HepG2 (cell line): ENCODE results near the gene RHBDL1. TPM values are rescaled to one million over a fixed set of nuclear protein-coding genes. Genes with fewer than 3 reads are reported as not detected.

Experiments
- HOXA3 ChIP-seq: sonication (generic); formaldehyde crosslinking; IDR thresholded peaks from 2 replicates; pipeline ENCODE4 v1.5.0; 2020; ENCODE audit warnings: missing genetic modification reagents
- KLF16 ChIP-seq, 2 experiments: sonication (generic) in 1 of 2; formaldehyde crosslinking in 1 of 2; IDR thresholded peaks; 2 replicates each; pipeline versions ENCODE4 v1.6.1 to v1.8.0; 2016 to 2023; ENCODE audit warnings: missing genetic modification reagents in 2 of 2, missing compliant biosample characterization in 1 of 2
- MAFF ChIP-seq: IDR thresholded peaks from 2 replicates; pipeline ENCODE4 v1.6.1; 2011; ENCODE audit warnings: low read depth, low read length, improper control_type of control experiment
- PAF1 ChIP-seq: IDR thresholded peaks from 2 replicates; pipeline ENCODE4 v1.6.1; 2016; ENCODE audit warnings: missing genetic modification reagents, missing compliant biosample characterization
- PRMT3 ChIP-seq: sonication (generic); formaldehyde crosslinking; IDR thresholded peaks from 2 replicates; pipeline ENCODE4 v1.8.1; 2022; ENCODE audit warnings: low read depth, mild to moderate bottlenecking, moderate library complexity, missing genetic modification reagents, borderline replicate concordance
- RFX3 ChIP-seq: IDR thresholded peaks from 2 replicates; pipeline ENCODE4 v1.6.1; 2016; ENCODE audit warnings: missing biosample characterization, missing genetic modification reagents
- SALL2 ChIP-seq: sonication (generic); formaldehyde crosslinking; IDR thresholded peaks from 2 replicates; pipeline ENCODE4 v1.8.1; 2023; ENCODE audit warnings: mild to moderate bottlenecking, missing genetic modification reagents, inconsistent platforms
- U2AF2 ChIP-seq: fragments of 200-400 bp; formaldehyde crosslinking; IDR thresholded peaks from 2 replicates; pipeline ENCODE4 v1.6.1; 2017; ENCODE audit warnings: low read depth, mild to moderate bottlenecking, low read length
- ZFX ChIP-seq: sonication (generic); formaldehyde crosslinking; IDR thresholded peaks from 2 replicates; pipeline ENCODE4 v1.4.0; 2020; ENCODE audit warnings: mild to moderate bottlenecking, low read depth, missing genetic modification reagents, moderate library complexity
- ZNF256 ChIP-seq: sonication (generic); formaldehyde crosslinking; conservative IDR thresholded peaks from 2 replicates; pipeline ENCODE4 v1.4.0; 2020; ENCODE audit warnings: missing genetic modification reagents
- ZNF343 ChIP-seq: sonication (generic); formaldehyde crosslinking; IDR thresholded peaks from 2 replicates; pipeline ENCODE4 v1.4.0; 2020; ENCODE audit warnings: mild to moderate bottlenecking, missing genetic modification reagents
- ZNF496 ChIP-seq: sonication (generic); formaldehyde crosslinking; IDR thresholded peaks from 2 replicates; pipeline ENCODE4 v1.8.1; 2023; ENCODE audit warnings: mild to moderate bottlenecking, moderate library complexity, missing genetic modification reagents; ENCODE audit not compliant: insufficient replicate concordance
- ZNF510 ChIP-seq: sonication (generic); formaldehyde crosslinking; IDR thresholded peaks from 2 replicates; pipeline ENCODE4 v1.4.0; 2020; ENCODE audit warnings: low read depth, mild to moderate bottlenecking, missing genetic modification reagents
- ZNF564 ChIP-seq: sonication (generic); formaldehyde crosslinking; IDR thresholded peaks from 2 replicates; pipeline ENCODE4 v1.8.1; 2023; ENCODE audit warnings: mild to moderate bottlenecking, missing genetic modification reagents
- polyA plus RNA-seq, 8 experiments: library from polyadenylated mRNA; depleted of rRNA in 3 of 8; stranded (reverse) in 7 of 8; unstranded in 1 of 8; fragments of >200 nt; fragmentation: Illumina TruSeq in 4 of 8; extraction: Trizol in 4 of 8; gene quantifications; 2 replicates each; pipeline versions ENCODE4 v1.2.1 to v1.2.3, GENCODE V29; 2011 to 2016; ENCODE audit warnings: low read depth in 4 of 8, missing spikeins in 1 of 8, mixed read lengths in 1 of 8; ENCODE audit not compliant: insufficient read depth in 1 of 8
- total RNA-seq, 5 experiments: library from RNA; depleted of rRNA; stranded (reverse); fragments of >200 nt; fragmentation: Illumina TruSeq; extraction: Trizol; gene quantifications; 2 replicates each; pipeline ENCODE4 v1.2.3, GENCODE V29; 2016; ENCODE audit warnings: low read depth in 1 of 5
- TF ChIP-seq, protein P1 (sequence below): sonication (generic); formaldehyde crosslinking; IDR thresholded peaks from 2 replicates; pipeline ENCODE4 v1.4.0; 2020; ENCODE audit warnings: missing genetic modification reagents, mild to moderate bottlenecking, borderline replicate concordance
- TF ChIP-seq, protein P2 (sequence below): sonication (generic); formaldehyde crosslinking; IDR thresholded peaks from 2 replicates; pipeline ENCODE4 v1.8.0; 2023; ENCODE audit warnings: mild to moderate bottlenecking, missing genetic modification reagents
- TF ChIP-seq, protein P3 (sequence below): sonication (generic); formaldehyde crosslinking; IDR thresholded peaks from 2 replicates; pipeline ENCODE4 v1.4.0; 2020; ENCODE audit warnings: missing genetic modification reagents, borderline replicate concordance
- TF ChIP-seq, protein P4 (sequence below): sonication (generic); formaldehyde crosslinking; IDR thresholded peaks from 2 replicates; pipeline ENCODE4 v1.4.0; 2020; ENCODE audit warnings: missing genetic modification reagents
- TF ChIP-seq, protein P5 (sequence below): sonication (generic); formaldehyde crosslinking; IDR thresholded peaks from 2 replicates; pipeline ENCODE4 v1.4.0; 2020; ENCODE audit warnings: missing genetic modification reagents
- TF ChIP-seq, protein P6 (sequence below): sonication (generic); formaldehyde crosslinking; IDR thresholded peaks from 2 replicates; pipeline ENCODE4 v1.8.1; 2023; ENCODE audit warnings: mild to moderate bottlenecking, moderate library complexity, missing genetic modification reagents

Gene RHBDL1
- total and polyA plus RNA-seq, 2 of the 13 experiments (the other 11 are each of a cell fraction or from before 2014, with no cell fraction given) = 1.8 to 3.8 TPM

DNA sequence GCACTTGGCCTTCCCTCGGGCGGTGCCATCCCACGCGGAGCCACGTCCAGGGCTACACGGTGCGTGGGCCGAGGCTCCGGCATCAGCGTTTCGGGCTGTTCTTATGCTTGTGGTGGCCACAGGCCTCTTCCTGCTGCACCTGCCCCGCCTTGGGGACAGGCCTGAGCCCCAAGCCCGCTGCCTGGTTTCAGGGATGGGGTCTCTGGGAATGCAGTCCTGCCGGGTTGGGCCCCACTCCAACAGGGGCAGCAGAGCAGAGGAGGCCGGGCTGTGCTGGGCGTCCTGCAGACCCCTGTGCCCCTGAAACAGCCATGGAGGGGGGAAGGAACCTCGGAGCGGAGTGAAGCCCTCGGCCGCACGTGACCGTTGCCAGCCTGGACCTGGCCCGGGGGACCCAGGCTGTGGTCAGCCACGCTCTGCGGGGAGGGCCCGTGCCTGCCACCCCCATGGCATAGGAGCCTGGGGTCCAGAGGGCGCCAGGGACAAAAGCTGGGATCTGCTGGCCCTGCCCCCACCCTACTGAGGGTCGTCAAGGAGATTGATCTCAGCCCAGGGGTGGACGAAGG lies 45.1 kb upstream of the RHBDL1 start (continued):
- TF ChIP-seq, protein P1, sequence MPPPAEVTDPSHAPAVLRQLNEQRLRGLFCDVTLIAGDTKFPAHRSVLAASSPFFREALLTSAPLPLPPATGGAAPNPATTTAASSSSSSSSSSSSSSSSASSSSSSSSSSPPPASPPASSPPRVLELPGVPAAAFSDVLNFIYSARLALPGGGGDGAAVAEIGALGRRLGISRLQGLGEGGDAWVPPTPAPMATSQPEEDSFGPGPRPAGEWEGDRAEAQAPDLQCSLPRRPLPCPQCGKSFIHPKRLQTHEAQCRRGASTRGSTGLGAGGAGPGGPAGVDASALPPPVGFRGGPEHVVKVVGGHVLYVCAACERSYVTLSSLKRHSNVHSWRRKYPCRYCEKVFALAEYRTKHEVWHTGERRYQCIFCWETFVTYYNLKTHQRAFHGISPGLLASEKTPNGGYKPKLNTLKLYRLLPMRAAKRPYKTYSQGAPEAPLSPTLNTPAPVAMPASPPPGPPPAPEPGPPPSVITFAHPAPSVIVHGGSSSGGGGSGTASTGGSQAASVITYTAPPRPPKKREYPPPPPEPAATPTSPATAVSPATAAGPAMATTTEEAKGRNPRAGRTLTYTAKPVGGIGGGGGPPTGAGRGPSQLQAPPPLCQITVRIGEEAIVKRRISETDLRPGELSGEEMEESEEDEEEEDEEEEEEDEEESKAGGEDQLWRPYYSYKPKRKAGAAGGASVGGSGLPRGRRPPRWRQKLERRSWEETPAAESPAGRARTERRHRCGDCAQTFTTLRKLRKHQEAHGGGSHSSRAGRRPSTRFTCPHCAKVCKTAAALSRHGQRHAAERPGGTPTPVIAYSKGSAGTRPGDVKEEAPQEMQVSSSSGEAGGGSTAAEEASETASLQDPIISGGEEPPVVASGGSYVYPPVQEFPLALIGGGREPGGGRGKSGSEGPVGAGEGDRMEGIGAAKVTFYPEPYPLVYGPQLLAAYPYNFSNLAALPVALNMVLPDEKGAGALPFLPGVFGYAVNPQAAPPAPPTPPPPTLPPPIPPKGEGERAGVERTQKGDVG (CRISPR knock-in tag) = no peak
- TF ChIP-seq ZNF343 (CRISPR knock-in tag) (peak; percentile 85; the same call in 1 of the 2 replicates), ZNF496 (no peak), ZNF256 (CRISPR knock-in tag) (0 out of 2 replicates have a peak, but pooled peaks have one; percentile 69), RFX3 (CRISPR knock-in tag) (no peak), PRMT3 (CRISPR knock-in tag) (0 out of 2 replicates have a peak, but pooled peaks have one; percentile 58), ZNF510 (CRISPR knock-in tag) (no peak; the same call in 1 of the 2 replicates), ZNF564 (0 out of 2 replicates have a peak, but pooled peaks have one; percentile 3), SALL2 (no peak; the same call in 1 of the 2 replicates), HOXA3 (CRISPR knock-in tag) (peak; percentile 44), PAF1 (CRISPR knock-in tag) (no peak), ZFX (peak; percentile 81), U2AF2 (no peak), MAFF (no peak), KLF16 (CRISPR knock-in tag; IDR thresholded peaks at IDR 0.05) (no peak)
- TF ChIP-seq, protein P2, sequence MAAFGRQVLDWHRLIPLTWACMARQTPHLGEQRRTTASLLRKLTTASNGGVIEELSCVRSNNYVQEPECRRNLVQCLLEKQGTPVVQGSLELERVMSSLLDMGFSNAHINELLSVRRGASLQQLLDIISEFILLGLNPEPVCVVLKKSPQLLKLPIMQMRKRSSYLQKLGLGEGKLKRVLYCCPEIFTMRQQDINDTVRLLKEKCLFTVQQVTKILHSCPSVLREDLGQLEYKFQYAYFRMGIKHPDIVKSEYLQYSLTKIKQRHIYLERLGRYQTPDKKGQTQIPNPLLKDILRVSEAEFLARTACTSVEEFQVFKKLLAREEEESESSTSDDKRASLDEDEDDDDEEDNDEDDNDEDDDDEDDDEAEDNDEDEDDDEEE (CRISPR knock-in tag) = no peak
- TF ChIP-seq, protein P3, sequence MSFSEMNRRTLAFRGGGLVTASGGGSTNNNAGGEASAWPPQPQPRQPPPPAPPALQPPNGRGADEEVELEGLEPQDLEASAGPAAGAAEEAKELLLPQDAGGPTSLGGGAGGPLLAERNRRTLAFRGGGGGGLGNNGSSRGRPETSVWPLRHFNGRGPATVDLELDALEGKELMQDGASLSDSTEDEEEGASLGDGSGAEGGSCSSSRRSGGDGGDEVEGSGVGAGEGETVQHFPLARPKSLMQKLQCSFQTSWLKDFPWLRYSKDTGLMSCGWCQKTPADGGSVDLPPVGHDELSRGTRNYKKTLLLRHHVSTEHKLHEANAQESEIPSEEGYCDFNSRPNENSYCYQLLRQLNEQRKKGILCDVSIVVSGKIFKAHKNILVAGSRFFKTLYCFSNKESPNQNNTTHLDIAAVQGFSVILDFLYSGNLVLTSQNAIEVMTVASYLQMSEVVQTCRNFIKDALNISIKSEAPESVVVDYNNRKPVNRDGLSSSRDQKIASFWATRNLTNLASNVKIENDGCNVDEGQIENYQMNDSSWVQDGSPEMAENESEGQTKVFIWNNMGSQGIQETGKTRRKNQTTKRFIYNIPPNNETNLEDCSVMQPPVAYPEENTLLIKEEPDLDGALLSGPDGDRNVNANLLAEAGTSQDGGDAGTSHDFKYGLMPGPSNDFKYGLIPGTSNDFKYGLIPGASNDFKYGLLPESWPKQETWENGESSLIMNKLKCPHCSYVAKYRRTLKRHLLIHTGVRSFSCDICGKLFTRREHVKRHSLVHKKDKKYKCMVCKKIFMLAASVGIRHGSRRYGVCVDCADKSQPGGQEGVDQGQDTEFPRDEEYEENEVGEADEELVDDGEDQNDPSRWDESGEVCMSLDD (CRISPR knock-in tag) = no peak
- TF ChIP-seq, protein P4, sequence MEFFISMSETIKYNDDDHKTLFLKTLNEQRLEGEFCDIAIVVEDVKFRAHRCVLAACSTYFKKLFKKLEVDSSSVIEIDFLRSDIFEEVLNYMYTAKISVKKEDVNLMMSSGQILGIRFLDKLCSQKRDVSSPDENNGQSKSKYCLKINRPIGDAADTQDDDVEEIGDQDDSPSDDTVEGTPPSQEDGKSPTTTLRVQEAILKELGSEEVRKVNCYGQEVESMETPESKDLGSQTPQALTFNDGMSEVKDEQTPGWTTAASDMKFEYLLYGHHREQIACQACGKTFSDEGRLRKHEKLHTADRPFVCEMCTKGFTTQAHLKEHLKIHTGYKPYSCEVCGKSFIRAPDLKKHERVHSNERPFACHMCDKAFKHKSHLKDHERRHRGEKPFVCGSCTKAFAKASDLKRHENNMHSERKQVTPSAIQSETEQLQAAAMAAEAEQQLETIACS = no peak
- TF ChIP-seq, protein P5, sequence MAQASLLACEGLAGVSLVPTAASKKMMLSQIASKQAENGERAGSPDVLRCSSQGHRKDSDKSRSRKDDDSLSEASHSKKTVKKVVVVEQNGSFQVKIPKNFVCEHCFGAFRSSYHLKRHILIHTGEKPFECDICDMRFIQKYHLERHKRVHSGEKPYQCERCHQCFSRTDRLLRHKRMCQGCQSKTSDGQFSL (CRISPR knock-in tag) = no peak
- TF ChIP-seq, protein P6, sequence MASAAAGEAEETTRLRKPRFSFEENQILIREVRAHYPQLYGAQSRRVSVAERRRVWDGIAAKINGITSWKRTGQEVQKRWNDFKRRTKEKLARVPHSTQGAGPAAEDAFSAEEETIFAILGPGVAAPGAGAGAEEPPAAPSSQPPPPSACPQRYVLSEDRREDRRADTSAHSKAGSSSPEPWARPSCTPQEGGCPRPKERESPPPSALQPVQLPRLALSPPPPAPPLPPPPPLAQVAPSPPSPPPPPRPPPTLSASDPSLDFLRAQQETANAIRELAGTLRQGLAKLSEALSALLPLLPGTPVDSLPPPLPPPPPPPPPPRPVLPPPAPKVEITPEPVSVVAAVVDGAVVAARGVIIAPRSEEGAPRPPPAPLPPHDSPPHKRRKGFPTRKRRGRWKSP = no peak
